ENCODE results near the gene CCDC183.
"Not testable (repeated sequence)": the region's sequence is repeated elsewhere in the genome, so short reads cannot be mapped to it uniquely, and the experiment has no call there.

The CCDC183 gene

GRCh38 chr9:136787690-136788400 lies 8.3 kb upstream of the CCDC183 start:
- no peaks in the 10 kb centered on the region for H3K27me3 ChIP-seq (ENCODE audit: insufficient read depth, low read length)
- no peak overlapping the region for H3K4me3 ChIP-seq (ENCODE audit: low read length)
- H3K9ac ChIP-seq (ENCODE audit: low read depth, low read length): no peak overlapping the region
- no peaks in the 10 kb centered on the region for H3K9me3 ChIP-seq (ENCODE audit: insufficient read depth, low read depth, low read length)
- H3K27ac ChIP-seq (ENCODE audit: low read length): no peak overlapping the region
- H3K4me1 ChIP-seq (ENCODE audit: insufficient read depth, low read length): peaks cover 3% of the 10 kb centered on the region; the same call in 1 of the 2 replicates
- H3K36me3 ChIP-seq (ENCODE audit: insufficient read depth, low read depth, low read length): 0 out of 2 replicates have a peak, but pooled peaks cover 1% of the 10 kb centered on the region

GRCh38 chr9:136788644-136789522 lies 7.3 kb upstream of the CCDC183 start:
- not testable (repeated sequence) for H3K27ac ChIP-seq (ENCODE audit: low read length); H3K27me3 ChIP-seq (ENCODE audit: insufficient read depth, low read length); H3K9ac ChIP-seq (ENCODE audit: low read depth, low read length); H3K4me1 ChIP-seq (ENCODE audit: insufficient read depth, low read length); H3K36me3 ChIP-seq (ENCODE audit: insufficient read depth, low read depth, low read length); H3K4me3 ChIP-seq (ENCODE audit: low read length); H3K9me3 ChIP-seq (ENCODE audit: insufficient read depth, low read depth, low read length)

- H3K27ac ChIP-seq (ENCODE audit: low read length): no peak overlapping the region
Observed at GRCh38 chr9:136789523-136789937, 6.6 kb upstream of the CCDC183 start.

GRCh38 chr9:136790640-136791515 lies 5.3 kb upstream of the CCDC183 start, which contains the start of gene TMEM141:
TMEM141 (plus strand) TSS chr9:136791344; CDS start chr9:136791371, 27 bp downstream.
- Histone ChIP-seq H3K27ac (ENCODE audit: low read length) (peak within 1 kb of the TSS; percentile 65), H3K4me3 (ENCODE audit: low read length) (peak within 1 kb of the TSS; percentile 85), H3K27me3 (ENCODE audit: insufficient read depth, low read length) (no peaks in the 10 kb centered on the region), H3K9me3 (ENCODE audit: insufficient read depth, low read depth, low read length) (no peaks in the 10 kb centered on the region), H3K36me3 (ENCODE audit: insufficient read depth, low read depth, low read length) (peaks cover 9% of the 10 kb centered on the region; the same call in 1 of the 2 replicates), H3K9ac (ENCODE audit: low read depth, low read length) (peak within 1 kb of the TSS; percentile 82), H3K4me1 (ENCODE audit: insufficient read depth, low read length) (peaks cover 3% of the 10 kb centered on the region; the same call in 1 of the 2 replicates)

More at GRCh38 chr9:136789523-136789937, 6.6 kb upstream of the CCDC183 start:
- H3K9me3 ChIP-seq (ENCODE audit: insufficient read depth, low read depth, low read length): no peaks in the 10 kb centered on the region
- H3K4me1 ChIP-seq (ENCODE audit: insufficient read depth, low read length): peaks cover 3% of the 10 kb centered on the region; the same call in 1 of the 2 replicates
- H3K27me3 ChIP-seq (ENCODE audit: insufficient read depth, low read length): no peaks in the 10 kb centered on the region
- H3K4me3 ChIP-seq (ENCODE audit: low read length): no peak overlapping the region
- H3K36me3 ChIP-seq (ENCODE audit: insufficient read depth, low read depth, low read length): peaks cover 9% of the 10 kb centered on the region; the same call in 1 of the 2 replicates
- H3K9ac ChIP-seq (ENCODE audit: low read depth, low read length): no peak overlapping the region

GRCh38 chr9:136791516-136792276 lies 4.4 kb upstream of the CCDC183 start:
- Histone ChIP-seq H3K27me3 (ENCODE audit: insufficient read depth, low read length) (no peaks in the 10 kb centered on the region), H3K4me1 (ENCODE audit: insufficient read depth, low read length) (peaks cover 3% of the 10 kb centered on the region; the same call in 1 of the 2 replicates), H3K9me3 (ENCODE audit: insufficient read depth, low read depth, low read length) (no peaks in the 10 kb centered on the region), H3K36me3 (ENCODE audit: insufficient read depth, low read depth, low read length) (peaks cover 9% of the 10 kb centered on the region; the same call in 1 of the 2 replicates), H3K9ac (ENCODE audit: low read depth, low read length) (peak overlapping the region; percentile 82), H3K4me3 (ENCODE audit: low read length) (peak overlapping the region; percentile 85), H3K27ac (ENCODE audit: low read length) (peak overlapping the region; percentile 65)

GRCh38 chr9:136792321-136793085 lies 3.6 kb upstream of the CCDC183 start:
- H3K4me3 ChIP-seq (ENCODE audit: low read length): peak overlapping the region; percentile 85; the same call in 1 of the 2 replicates
- no peaks in the 10 kb centered on the region for H3K9me3 ChIP-seq (ENCODE audit: insufficient read depth, low read depth, low read length)
- H3K4me1 ChIP-seq (ENCODE audit: insufficient read depth, low read length): peaks cover 8% of the 10 kb centered on the region
- peak overlapping the region; percentile 82; the same call in 1 of the 2 replicates for H3K9ac ChIP-seq (ENCODE audit: low read depth, low read length)
- no peaks in the 10 kb centered on the region for H3K27me3 ChIP-seq (ENCODE audit: insufficient read depth, low read length)
- peaks cover 9% of the 10 kb centered on the region; the same call in 1 of the 2 replicates for H3K36me3 ChIP-seq (ENCODE audit: insufficient read depth, low read depth, low read length)
- no peak overlapping the region for H3K27ac ChIP-seq (ENCODE audit: low read length)

- peaks cover 9% of the 10 kb centered on the region; the same call in 1 of the 2 replicates for H3K36me3 ChIP-seq (ENCODE audit: insufficient read depth, low read depth, low read length)
- H3K9ac ChIP-seq (ENCODE audit: low read depth, low read length): no peak overlapping the region
- peaks cover under 1% of the 10 kb centered on the region; the same call in 1 of the 2 replicates for H3K27me3 ChIP-seq (ENCODE audit: insufficient read depth, low read length)
- H3K4me3 ChIP-seq (ENCODE audit: low read length): no peak overlapping the region
- H3K9me3 ChIP-seq (ENCODE audit: insufficient read depth, low read depth, low read length): no peaks in the 10 kb centered on the region
- no peak overlapping the region for H3K27ac ChIP-seq (ENCODE audit: low read length)
- H3K4me1 ChIP-seq (ENCODE audit: insufficient read depth, low read length): peaks cover 8% of the 10 kb centered on the region
Observed at GRCh38 chr9:136793086-136793946, 2.8 kb upstream of the CCDC183 start.

- Histone ChIP-seq H3K27me3 (ENCODE audit: insufficient read depth, low read length) (peaks cover 11% of the 10 kb centered on the region), H3K4me1 (ENCODE audit: insufficient read depth, low read length) (peaks cover 8% of the 10 kb centered on the region), H3K36me3 (ENCODE audit: insufficient read depth, low read depth, low read length) (peaks cover 9% of the 10 kb centered on the region; the same call in 1 of the 2 replicates), H3K27ac (ENCODE audit: low read length) (no peak overlapping the region), H3K4me3 (ENCODE audit: low read length) (no peak overlapping the region), H3K9ac (ENCODE audit: low read depth, low read length) (no peak overlapping the region), H3K9me3 (ENCODE audit: insufficient read depth, low read depth, low read length) (no peaks in the 10 kb centered on the region)
Observed at GRCh38 chr9:136794281-136794999, 1.7 kb upstream of the CCDC183 start.

GRCh38 chr9:136795000-136795348 lies 1.2 kb upstream of the CCDC183 start:
- H3K4me1 ChIP-seq (ENCODE audit: insufficient read depth, low read length): peaks cover 8% of the 10 kb centered on the region
- H3K27me3 ChIP-seq (ENCODE audit: insufficient read depth, low read length): peaks cover 16% of the 10 kb centered on the region
- H3K36me3 ChIP-seq (ENCODE audit: insufficient read depth, low read depth, low read length): peaks cover 9% of the 10 kb centered on the region; the same call in 1 of the 2 replicates
- H3K9me3 ChIP-seq (ENCODE audit: insufficient read depth, low read depth, low read length): no peaks in the 10 kb centered on the region
- no peak overlapping the region for H3K27ac ChIP-seq (ENCODE audit: low read length)
- no peak overlapping the region for H3K9ac ChIP-seq (ENCODE audit: low read depth, low read length)
- no peak overlapping the region for H3K4me3 ChIP-seq (ENCODE audit: low read length)

All from iPS-20b (cell line).